ENCODE results near the gene UBXN7.
"Not testable (repeated sequence)": the region's sequence is repeated elsewhere in the genome, so short reads cannot be mapped to it uniquely, and the experiment has no call there.

DNA sequence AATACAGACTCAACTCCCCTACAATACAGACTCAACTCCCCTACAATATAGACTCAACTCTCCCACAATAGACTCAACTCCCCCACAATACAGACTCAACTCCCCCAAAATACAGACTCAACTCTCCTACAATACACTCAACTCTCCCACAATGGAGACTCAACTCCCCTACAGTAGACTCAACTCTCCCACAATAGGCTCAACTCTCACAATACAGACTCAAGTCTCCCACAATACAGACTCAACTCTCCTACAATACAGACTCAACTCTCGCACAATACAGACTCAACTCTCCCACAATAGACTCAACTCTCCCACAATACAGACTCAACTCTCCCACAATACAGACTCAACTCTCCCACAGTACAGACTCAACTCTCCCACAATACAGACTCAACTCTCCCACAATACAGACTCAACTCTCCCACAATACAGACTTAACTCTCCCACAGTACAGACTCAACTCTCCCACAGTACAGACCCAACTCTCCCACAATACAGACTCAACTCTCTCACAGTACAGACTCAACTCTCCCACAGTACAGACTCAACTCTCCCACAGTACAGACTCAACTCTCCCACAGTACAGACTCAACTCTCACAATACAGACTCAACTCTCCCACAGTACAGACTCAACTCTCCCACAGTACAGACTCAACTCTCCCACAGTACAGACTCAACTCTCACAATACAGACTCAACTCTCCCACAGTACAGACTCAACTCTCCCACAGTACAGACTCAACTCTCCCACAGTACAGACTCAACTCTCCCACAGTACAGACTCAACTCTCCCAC is 30.7 kb upstream of the UBXN7 start:
- not testable (repeated sequence) for TF ChIP-seq POLR2AphosphoS5, POLR2A, TAF1, POU2F2 (IDR thresholded peaks at IDR 0.05; ENCODE audit: low read depth, low read length)
